Measurements from ENCODE around the gene ST7.

GRCh38 chr7:116912269-116912909, 40.9 kb upstream of the ST7 start:
- no peak for TF ChIP-seq EZH2phosphoT487 (IDR thresholded peaks at IDR 0.05; ENCODE audit: borderline replicate concordance)
- TF ChIP-seq, protein P1, sequence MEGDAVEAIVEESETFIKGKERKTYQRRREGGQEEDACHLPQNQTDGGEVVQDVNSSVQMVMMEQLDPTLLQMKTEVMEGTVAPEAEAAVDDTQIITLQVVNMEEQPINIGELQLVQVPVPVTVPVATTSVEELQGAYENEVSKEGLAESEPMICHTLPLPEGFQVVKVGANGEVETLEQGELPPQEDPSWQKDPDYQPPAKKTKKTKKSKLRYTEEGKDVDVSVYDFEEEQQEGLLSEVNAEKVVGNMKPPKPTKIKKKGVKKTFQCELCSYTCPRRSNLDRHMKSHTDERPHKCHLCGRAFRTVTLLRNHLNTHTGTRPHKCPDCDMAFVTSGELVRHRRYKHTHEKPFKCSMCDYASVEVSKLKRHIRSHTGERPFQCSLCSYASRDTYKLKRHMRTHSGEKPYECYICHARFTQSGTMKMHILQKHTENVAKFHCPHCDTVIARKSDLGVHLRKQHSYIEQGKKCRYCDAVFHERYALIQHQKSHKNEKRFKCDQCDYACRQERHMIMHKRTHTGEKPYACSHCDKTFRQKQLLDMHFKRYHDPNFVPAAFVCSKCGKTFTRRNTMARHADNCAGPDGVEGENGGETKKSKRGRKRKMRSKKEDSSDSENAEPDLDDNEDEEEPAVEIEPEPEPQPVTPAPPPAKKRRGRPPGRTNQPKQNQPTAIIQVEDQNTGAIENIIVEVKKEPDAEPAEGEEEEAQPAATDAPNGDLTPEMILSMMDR (conservative IDR thresholded peaks at IDR 0.05; ENCODE audit: low read length): no peak
